Measurements from ENCODE around the gene ARRDC4.

The ARRDC4 gene

GRCh38 chr15:97960364-97961066, at the start of gene ARRDC4:
ARRDC4 (plus strand) TSS chr15:97960703; CDS start chr15:97960862, 159 bp downstream.
- DNase-seq (ENCODE audit: low read depth, low spot score) = peak; percentile 87

- no peak for DNase-seq (ENCODE audit: low read depth, low spot score)
Measured at GRCh38 chr15:97914711-97915110, 45.8 kb upstream of the ARRDC4 start.

GRCh38 chr15:97915261-97915660, 45.2 kb upstream of the ARRDC4 start:
- no peak for DNase-seq (ENCODE audit: low read depth, low spot score)

GRCh38 chr15:97921296-97921865, 39.1 kb upstream of the ARRDC4 start:
- no peak for DNase-seq (ENCODE audit: low read depth, low spot score)

- no peak for DNase-seq (ENCODE audit: low read depth, low spot score)
Measured at GRCh38 chr15:97929456-97930229, 30.9 kb upstream of the ARRDC4 start.

- no peak for DNase-seq (ENCODE audit: low read depth, low spot score)
Measured at GRCh38 chr15:97930230-97930629, 30.3 kb upstream of the ARRDC4 start.

- no peak for DNase-seq (ENCODE audit: low read depth, low spot score)
Measured at GRCh38 chr15:97931314-97931713, 29.2 kb upstream of the ARRDC4 start.

GRCh38 chr15:97933589-97933988, 26.9 kb upstream of the ARRDC4 start:
- DNase-seq (ENCODE audit: low read depth, low spot score) = no peak

GRCh38 chr15:97940993-97941392, 19.5 kb upstream of the ARRDC4 start:
- no peak for DNase-seq (ENCODE audit: low read depth, low spot score)

GRCh38 chr15:97941572-97941971, 18.9 kb upstream of the ARRDC4 start:
- DNase-seq (ENCODE audit: low read depth, low spot score) = no peak

GRCh38 chr15:97944724-97945123, 15.8 kb upstream of the ARRDC4 start:
- no peak for DNase-seq (ENCODE audit: low read depth, low spot score)

GRCh38 chr15:97947465-97948260, 12.8 kb upstream of the ARRDC4 start:
- DNase-seq (ENCODE audit: low read depth, low spot score) = no peak

GRCh38 chr15:97953254-97953653, 7.2 kb upstream of the ARRDC4 start:
- no peak for DNase-seq (ENCODE audit: low read depth, low spot score)

GRCh38 chr15:97953748-97954147, 6.8 kb upstream of the ARRDC4 start:
- DNase-seq (ENCODE audit: low read depth, low spot score) = no peak

GRCh38 chr15:97955035-97955434, 5.5 kb upstream of the ARRDC4 start:
- DNase-seq (ENCODE audit: low read depth, low spot score) = no peak

- DNase-seq (ENCODE audit: low read depth, low spot score) = no peak
Measured at GRCh38 chr15:97955529-97955928, 5.0 kb upstream of the ARRDC4 start.

- DNase-seq (ENCODE audit: low read depth, low spot score) = no peak
Measured at GRCh38 chr15:97959724-97960363, 659 bp upstream of the ARRDC4 start.

GRCh38 chr15:97961067-97961954, 808 bp downstream of the ARRDC4 start:
- DNase-seq (ENCODE audit: low read depth, low spot score) = no peak

GRCh38 chr15:97962263-97962662, 1.8 kb downstream of the ARRDC4 start:
- DNase-seq (ENCODE audit: low read depth, low spot score) = no peak

- DNase-seq (ENCODE audit: low read depth, low spot score) = no peak
Measured at GRCh38 chr15:97963779-97964178, 3.3 kb downstream of the ARRDC4 start.

Measured in activated CD4-positive, CD25-positive, alpha-beta regulatory T cell treated with anti-CD3 and anti-CD28 coated beads, Interleukin-2, amount 50 U/mL, for 16 hours (primary cell).